Frontal cortex (tissue), 4 donors: ENCODE data around the gene SLC25A26. TPM values are rescaled to one million over a fixed set of nuclear protein-coding genes. Genes with fewer than 3 reads are reported as not detected.
"Not testable (repeated sequence)": the region's sequence is repeated elsewhere in the genome, so short reads cannot be mapped to it uniquely, and the experiment has no call there.

ENCODE experiments used
- DNase-seq, 2 donors: peaks; one replicate each; pipeline ENCODE4 v3.0.0; 2012; ENCODE audit warnings: low spot score in 2 of 2
- FAIRE-seq: peaks from 2 replicates; lab custom pipeline; 2012; peaks lifted over from hg19 to GRCh38; lab: Jason Lieb, UNC
- total RNA-seq: library from RNA; depleted of rRNA; stranded (reverse); fragments of >200 nt; gene quantifications from one replicate; pipeline ENCODE4 v1.2.3, GENCODE V29; 2014
- donor health status: control.
- donor health status: control.
- donor health status: control.

SLC25A26 gene
- total RNA-seq, 1 donor from 2014 or later = 22.0 TPM

GRCh38 chr3:66224220-66224619 lies 3.4 kb downstream of the SLC25A26 start:
- FAIRE-seq (no peak), DNase-seq (no peak)

GRCh38 chr3:66226093-66226492 lies 5.3 kb downstream of the SLC25A26 start:
- not testable (repeated sequence) for FAIRE-seq

DNA sequence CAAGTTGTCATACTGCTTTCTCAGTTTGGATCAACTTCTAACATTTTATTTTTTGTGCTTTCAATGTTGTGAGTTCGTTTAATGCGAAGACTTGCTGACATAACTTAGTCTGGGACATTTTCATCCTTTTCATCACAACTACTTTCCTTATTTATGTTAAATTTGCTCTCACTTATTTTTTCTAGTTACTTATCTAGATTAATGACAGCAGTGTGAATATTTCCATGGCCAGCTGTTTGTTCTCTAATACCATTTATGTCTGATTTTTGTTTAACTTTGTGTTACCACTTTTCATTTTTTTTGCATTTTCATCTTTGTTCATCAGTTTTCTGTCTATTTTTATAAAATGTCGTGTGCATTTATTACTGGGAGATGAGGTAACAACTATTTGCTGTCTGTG lies 6.2 kb downstream of the SLC25A26 start:
- no peak for FAIRE-seq

More at GRCh38 chr3:66226093-66226492, 5.3 kb downstream of the SLC25A26 start:
- not testable (repeated sequence) for DNase-seq

DNA sequence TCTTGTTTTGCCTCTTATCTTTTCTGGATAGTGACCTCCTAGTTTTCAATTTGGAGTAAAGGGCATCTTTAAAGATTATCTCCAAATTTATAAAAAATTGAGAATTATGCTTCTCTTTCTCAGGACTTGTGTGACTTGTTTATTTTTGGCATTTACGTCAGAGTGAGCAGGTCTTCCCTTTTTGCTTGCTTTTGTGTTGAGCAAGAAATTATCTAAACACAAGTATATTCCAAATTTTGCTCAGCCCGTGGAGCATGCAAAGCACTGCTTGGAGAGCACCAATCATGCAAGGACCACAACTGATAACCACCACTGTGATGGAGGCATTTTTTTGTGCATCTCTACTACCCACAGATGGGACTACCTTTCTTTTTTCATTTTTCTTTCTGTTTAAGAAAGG lies 7.1 kb downstream of the SLC25A26 start:
- DNase-seq (no peak), FAIRE-seq (no peak)

More for the DNA sequence above, 6.2 kb downstream of the SLC25A26 start:
- no peak for DNase-seq

GRCh38 chr3:66228707-66229106 lies 7.9 kb downstream of the SLC25A26 start:
- FAIRE-seq = no peak

GRCh38 chr3:66229931-66230330 lies 9.1 kb downstream of the SLC25A26 start:
- DNase-seq (no peak), FAIRE-seq (no peak)

More at GRCh38 chr3:66228707-66229106, 7.9 kb downstream of the SLC25A26 start:
- no peak for DNase-seq

- FAIRE-seq (no peak), DNase-seq (no peak)
These were observed 12.2 kb downstream of the SLC25A26 start for GRCh38 chr3:66233033-66233432.

- FAIRE-seq = no peak
These were observed 15.5 kb downstream of the SLC25A26 start for GRCh38 chr3:66236281-66236680.

DNA sequence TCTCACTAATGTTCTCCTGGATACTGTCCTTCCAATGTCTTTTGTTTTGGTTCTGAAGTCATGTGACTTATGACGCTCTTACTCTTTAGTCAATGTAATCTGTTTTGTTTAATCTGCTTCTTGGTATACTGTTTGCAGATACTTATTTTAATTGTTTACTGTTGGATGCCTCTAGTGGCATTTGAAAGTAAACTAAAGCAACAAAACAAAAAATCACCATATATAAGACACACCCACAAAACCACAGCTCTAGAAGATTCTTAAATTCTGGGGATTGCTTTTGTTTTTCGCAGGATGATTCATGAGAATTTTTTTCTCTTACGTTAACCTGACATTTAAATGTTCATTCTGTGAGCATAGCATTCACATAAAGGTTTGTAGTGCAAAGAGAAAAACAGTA lies 16.8 kb downstream of the SLC25A26 start:
- FAIRE-seq = no peak
- no peak for DNase-seq

More at GRCh38 chr3:66236281-66236680, 15.5 kb downstream of the SLC25A26 start:
- no peak for DNase-seq

- FAIRE-seq (no peak), DNase-seq (no peak)
These were observed 18.8 kb downstream of the SLC25A26 start for GRCh38 chr3:66239513-66240123.

DNA sequence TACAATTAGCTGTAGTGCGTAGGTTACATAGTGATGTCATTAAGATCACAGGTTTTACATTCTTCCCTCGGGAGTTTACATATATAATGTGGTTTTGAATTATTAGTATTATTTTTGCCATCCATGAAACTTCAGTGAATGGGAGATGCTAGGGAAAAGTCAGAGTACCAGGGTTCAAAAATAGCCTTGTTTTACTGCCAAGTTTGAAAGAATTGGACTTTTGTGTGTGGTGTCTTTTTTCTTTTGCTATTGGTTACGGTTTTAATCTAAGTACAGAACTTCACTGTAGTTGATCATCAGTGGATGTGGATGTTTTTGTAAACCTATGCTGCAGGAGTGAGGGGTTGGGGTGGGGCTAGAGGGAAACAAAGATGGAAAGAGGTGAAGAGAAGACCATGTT lies 20.7 kb downstream of the SLC25A26 start:
- DNase-seq = no peak
- FAIRE-seq = no peak

- DNase-seq (no peak), FAIRE-seq (peak; percentile 19)
These were observed 22.1 kb downstream of the SLC25A26 start for GRCh38 chr3:66242788-66243464.

- DNase-seq (no peak), FAIRE-seq (no peak)
These were observed 27.8 kb downstream of the SLC25A26 start for GRCh38 chr3:66248641-66249040.

- peak in 1 of 2 donors; percentile 28 for DNase-seq
These were observed 33.2 kb downstream of the SLC25A26 start for GRCh38 chr3:66253790-66254620.

GRCh38 chr3:66255865-66256264 lies 35.1 kb downstream of the SLC25A26 start:
- no peak for FAIRE-seq
- DNase-seq = no peak

More at GRCh38 chr3:66253790-66254620, 33.2 kb downstream of the SLC25A26 start:
- peak; percentile 86 for FAIRE-seq

DNA sequence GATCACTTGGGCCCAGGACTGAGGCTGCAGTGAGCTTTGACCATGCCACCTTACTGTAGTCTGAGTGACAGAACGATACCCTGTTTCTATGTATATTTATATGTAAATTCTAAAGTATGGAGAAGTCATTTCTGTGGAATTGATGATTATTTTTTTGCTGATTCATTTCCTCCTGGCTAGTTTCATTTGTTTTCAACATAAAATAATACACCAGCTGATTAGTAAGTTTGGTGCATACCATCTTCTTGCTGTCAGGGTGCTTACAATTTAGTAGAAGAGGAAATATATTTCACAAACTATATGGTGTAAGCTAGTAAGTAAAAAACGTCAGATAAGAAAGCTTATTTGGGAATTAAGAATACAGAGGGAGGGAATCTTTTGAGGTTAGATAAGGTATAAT lies 36.0 kb downstream of the SLC25A26 start:
- FAIRE-seq = no peak
- DNase-seq = no peak

DNA sequence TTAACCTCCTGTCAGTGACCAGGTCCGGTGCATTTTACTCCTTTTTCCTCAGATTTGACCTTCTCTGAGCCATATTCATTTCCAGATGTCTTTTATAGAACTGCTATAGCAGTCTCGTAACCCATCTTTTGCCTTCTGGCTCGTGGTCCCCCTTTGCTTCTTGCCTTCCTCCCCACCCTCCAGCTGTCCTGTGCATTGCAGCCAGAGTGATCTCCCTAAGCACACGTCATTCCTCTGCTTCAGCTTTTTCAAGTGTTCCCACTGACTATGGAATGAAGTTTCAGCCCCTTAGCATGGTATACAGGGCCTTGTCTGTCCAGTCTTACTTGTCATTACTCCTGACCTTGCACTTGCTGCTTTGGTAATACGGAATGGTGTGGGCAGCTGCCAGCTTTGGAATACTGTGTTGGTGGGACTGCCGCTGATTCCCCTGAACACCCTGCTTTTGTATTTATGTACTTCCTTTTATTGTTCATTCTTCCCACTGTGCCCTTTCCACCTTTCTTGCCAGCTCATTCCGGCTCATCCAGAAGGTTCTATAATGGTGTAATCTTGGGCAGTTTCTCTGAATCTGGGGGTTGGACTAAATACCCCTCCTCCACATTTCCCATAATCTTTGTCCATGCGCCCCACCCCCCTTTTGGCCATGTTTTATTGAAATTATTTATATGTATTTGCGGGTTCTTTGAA lies 38.9 kb downstream of the SLC25A26 start:
- no peak for DNase-seq
- no peak for FAIRE-seq

DNA sequence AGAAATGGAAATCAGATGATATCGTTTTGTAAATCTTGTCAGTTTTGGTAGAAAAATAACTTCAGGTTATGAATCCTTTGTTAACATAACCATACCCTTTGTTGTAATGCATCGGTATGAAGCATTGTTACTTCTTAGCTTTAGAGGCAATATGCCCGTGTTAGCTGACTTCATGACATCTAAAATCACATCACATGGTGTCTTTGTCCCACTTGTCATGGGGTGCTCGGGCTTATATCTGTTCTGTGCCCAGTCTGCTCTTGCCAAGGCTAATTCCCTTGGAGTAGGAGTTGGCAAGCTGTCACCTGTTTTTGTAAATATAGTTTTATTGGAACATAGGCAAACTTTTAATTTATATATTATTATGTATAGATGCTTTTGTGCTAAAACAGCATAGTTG lies 39.6 kb downstream of the SLC25A26 start:
- no peak for FAIRE-seq
- DNase-seq = no peak

DNA sequence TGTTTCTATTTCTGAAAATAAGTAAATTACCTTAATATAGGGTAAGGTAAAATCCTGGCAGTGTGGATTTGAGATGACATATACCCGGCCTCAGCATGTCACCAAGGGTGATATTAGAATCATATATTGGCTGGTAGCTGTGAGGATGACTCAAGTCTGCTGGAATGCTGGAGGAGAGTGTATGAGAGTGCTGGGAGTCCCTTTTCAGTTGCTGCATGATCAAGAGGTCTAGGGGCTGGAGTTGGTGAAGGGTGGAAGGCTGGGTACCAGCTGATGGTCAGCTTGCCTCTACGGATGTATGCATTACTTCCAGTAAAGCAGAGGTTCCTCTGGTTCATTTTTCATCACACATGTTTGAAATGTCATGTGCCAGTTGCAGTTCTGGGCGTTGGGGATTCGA lies 40.6 kb downstream of the SLC25A26 start:
- no peak for DNase-seq
- no peak for FAIRE-seq

GRCh38 chr3:66265649-66266048 lies 44.8 kb downstream of the SLC25A26 start:
- FAIRE-seq (no peak), DNase-seq (no peak)
